Sigmoid colon (tissue), 4 donors: ENCODE data around the gene OR52E4.

Experiments
- CTCF ChIP-seq, 4 experiments: fragments of 450-650 bp in 3 of 4; fragments of 200-600 bp in 1 of 4; IDR thresholded peaks; one replicate each; pipeline ENCODE4 v1.5.1; 2016 to 2019; ENCODE audit warnings: antibody characterized with exemption in 4 of 4, mild to moderate bottlenecking in 3 of 4, moderate library complexity in 2 of 4
- EP300 ChIP-seq, 4 donors: sonication (generic); formaldehyde crosslinking; IDR thresholded peaks; one replicate each; pipeline ENCODE4 v1.6.1; 2017; ENCODE audit warnings: antibody characterized with exemption in 4 of 4
- POLR2A ChIP-seq, 2 donors: fragments of 450-650 bp; IDR thresholded peaks; one replicate each; pipeline ENCODE4 v1.6.1; 2016; ENCODE audit warnings: antibody characterized with exemption in 2 of 2, mild to moderate bottlenecking in 2 of 2, moderate library complexity in 2 of 2

- TF ChIP-seq CTCF (IDR thresholded peaks at IDR 0.05) (no peak), EP300 (IDR thresholded peaks at IDR 0.05) (no peak), POLR2A (IDR thresholded peaks at IDR 0.05) (no peak)
These were observed 49.3 kb downstream of the OR52E4 start for GRCh38 chr11:5929571-5930368.
